HCT116 (cell line): Measurements from ENCODE around the gene CHST8.

Experiments used
- CEBPB ChIP-seq: IDR thresholded peaks from 2 replicates; pipeline ENCODE4 v1.6.1; 2012; ENCODE audit warnings: low read depth
- CTCF ChIP-seq, 3 experiments: fragments of 200-600 bp in 1 of 3; sonication (generic) in 1 of 3; IDR thresholded peaks in 2 of 3; conservative IDR thresholded peaks in 1 of 3; 2 replicates each; pipeline ENCODE4 v1.5.1; 2012 to 2017; ENCODE audit warnings: low read depth in 2 of 3, low read length in 2 of 3, antibody characterized with exemption in 1 of 3, borderline replicate concordance in 1 of 3, control low read depth in 1 of 3, mild to moderate bottlenecking in 1 of 3, mixed read lengths in 1 of 3, mixed run types in 1 of 3, moderate library complexity in 1 of 3; ENCODE audit not compliant: insufficient read depth in 1 of 3
- EZH2 ChIP-seq: fragments of 200-600 bp; sonication (generic); IDR thresholded peaks from 2 replicates; pipeline ENCODE4 v1.6.1; 2017; ENCODE audit warnings: antibody characterized with exemption, mixed run types
- EZH2phosphoT487 ChIP-seq: fragments of 200-600 bp; IDR thresholded peaks from 2 replicates; pipeline ENCODE4 v1.6.1; 2018; ENCODE audit warnings: antibody characterized with exemption, borderline replicate concordance
- JUND ChIP-seq: IDR thresholded peaks from 2 replicates; pipeline ENCODE4 v1.6.1; 2012
- POLR2A ChIP-seq: IDR thresholded peaks from 2 replicates; pipeline ENCODE4 v1.7.0; 2011; ENCODE audit warnings: borderline replicate concordance; ENCODE audit not compliant: insufficient read depth, insufficient read length; ENCODE audit errors: extremely low read depth
- POLR2AphosphoS5 ChIP-seq: IDR thresholded peaks from 2 replicates; pipeline ENCODE4 v1.6.1; 2011; ENCODE audit warnings: mild to moderate bottlenecking, low read depth, low read length, moderate library complexity
- RAD21 ChIP-seq: IDR thresholded peaks from 2 replicates; pipeline ENCODE4 v1.6.1; 2012; ENCODE audit warnings: low read depth, mild to moderate bottlenecking
- SP1 ChIP-seq: IDR thresholded peaks from 2 replicates; pipeline ENCODE4 v1.6.1; 2012; ENCODE audit warnings: low read depth
- SRF ChIP-seq: IDR thresholded peaks from 2 replicates; pipeline ENCODE4 v1.6.1; 2012; ENCODE audit warnings: low read depth
- ZBTB33 ChIP-seq: IDR thresholded peaks from 2 replicates; pipeline ENCODE4 v1.6.1; 2011; ENCODE audit warnings: mild to moderate bottlenecking, low read length, moderate library complexity; ENCODE audit not compliant: insufficient replicate concordance; ENCODE audit errors: extremely low read depth
- ZNF274 ChIP-seq: fragments of 200-500 bp; sonication (Bioruptor generic); IDR thresholded peaks from 2 replicates; pipeline ENCODE4 v1.6.1; 2014; ENCODE audit warnings: mild to moderate bottlenecking, low read depth, low read length, inconsistent platforms

GRCh38 chr19:33795370-33796163, 173.8 kb downstream of the CHST8 start:
- TF ChIP-seq EZH2 (no peak), SP1 (no peak), ZNF274 (no peak), POLR2A (no peak), CTCF (IDR thresholded peaks at IDR 0.05 in 2 of 3, conservative IDR thresholded peaks at IDR 0.05 in 1 of 3; ENCODE audit: borderline replicate concordance in 1 of 3, insufficient read depth in 1 of 3, low read depth in 2 of 3, low read length in 2 of 3) (peak; percentile 61 to 75 (median 74); a peak in 5 of 6 replicates), ZBTB33 (no peak), EZH2phosphoT487 (no peak), JUND (no peak), RAD21 (peak; percentile 44; the same call in 1 of the 2 replicates), CEBPB (no peak), POLR2AphosphoS5 (peak; percentile 24; the same call in 1 of the 2 replicates), SRF (no peak)
